HepG2 (cell line): ENCODE measurements around the gene C11orf24. TPM values are rescaled to one million over a fixed set of nuclear protein-coding genes. Genes with fewer than 3 reads are reported as not detected.

Experiments
- ATAC-seq: fragments of 200-7000 bp; cut with Tn5 transposase; 3 replicates; pipeline ENCODE4 v1.9.1; 2020; ENCODE audit warnings: mild to moderate bottlenecking, moderate library complexity
- BruUV-seq: library from RNA; stranded (reverse); fragments of 400-500 nt; replicated peaks from 2 replicates; lab custom pipeline; 2021; lab: Mats Ljungman, UMichigan
- CTCF ChIA-PET: fragments of 300-600 bp; formaldehyde crosslinking; extraction: SDS; loops from one replicate; lab custom pipeline; 2021; ENCODE audit warnings: low total read pairs, inconsistent platforms, low intra/inter-chr PET ratio; lab: Yijun Ruan, JAX
- POLR2A ChIA-PET: fragments of 350-600 bp; sonication (Branson Sonifier 250); formaldehyde crosslinking; loops from one replicate; lab custom pipeline; 2020; ENCODE audit warnings: antibody characterized with exemption, inconsistent platforms; lab: Yijun Ruan, JAX
- DNase-seq: peaks from one replicate; pipeline ENCODE4 v3.0.0-alpha.2; 2015; ENCODE audit warnings: low spot score
- FAIRE-seq: peaks from 3 replicates; lab custom pipeline; 2011; peaks lifted over from hg19 to GRCh38; lab: Jason Lieb, UNC
- H2AFZ ChIP-seq: one replicate; pipeline ENCODE4 v1.6.1; 2011; ENCODE audit warnings: low read length, inconsistent platforms
- H3K27ac ChIP-seq: fragments of 300-600 bp; 3 replicates; pipeline ENCODE4 v1.8.0; 2011; ENCODE audit warnings: mixed run types, mild to moderate bottlenecking, mixed read lengths, low read length, inconsistent platforms; ENCODE audit not compliant: insufficient read depth; ENCODE audit errors: extremely low read length
- H3K27me3 ChIP-seq, 2 experiments: fragments of 200-600 bp in 1 of 2; 2 replicates in 1 of 2; 3 replicates in 1 of 2; pipeline versions ENCODE4 v1.6.0 to v1.8.0; 2011; ENCODE audit warnings: low read length in 2 of 2, mild to moderate bottlenecking in 2 of 2, moderate library complexity in 2 of 2, inconsistent platforms in 1 of 2; ENCODE audit not compliant: insufficient read depth in 2 of 2, control insufficient read depth in 1 of 2
- H3K36me3 ChIP-seq, 2 experiments: fragments of 200-600 bp in 1 of 2; replicated peaks in 1 of 2; 2 replicates in 1 of 2; 3 replicates in 1 of 2; pipeline versions ENCODE4 v1.5.1 to v1.8.0; 2011; ENCODE audit warnings: low read length in 2 of 2, inconsistent platforms in 1 of 2; ENCODE audit not compliant: insufficient read depth in 2 of 2, control insufficient read depth in 1 of 2
- H3K4me1 ChIP-seq: 2 replicates; pipeline ENCODE4 v1.5.1; 2012; ENCODE audit warnings: low read length, inconsistent platforms; ENCODE audit not compliant: insufficient read depth
- H3K4me2 ChIP-seq: 2 replicates; pipeline ENCODE4 v1.6.0; 2011; ENCODE audit warnings: low read depth, low read length, inconsistent platforms
- H3K4me3 ChIP-seq, 3 experiments: fragments of 200-600 bp in 1 of 3; sonication (generic), shearing (Covaris generic) in 1 of 3; replicated peaks in 1 of 3; 2 replicates each; pipeline ENCODE4 v1.5.1; 2011 to 2016; ENCODE audit warnings: low read length in 3 of 3, inconsistent platforms in 2 of 3, low read depth in 2 of 3, mild to moderate bottlenecking in 2 of 3, control low read depth in 1 of 3, mixed read lengths in 1 of 3; ENCODE audit not compliant: insufficient read depth in 1 of 3
- H3K79me2 ChIP-seq: one replicate; pipeline ENCODE4 v1.6.1; 2011; ENCODE audit warnings: low read length, inconsistent platforms; ENCODE audit not compliant: insufficient read depth
- H3K9ac ChIP-seq: 2 replicates; pipeline ENCODE4 v1.6.0; 2011; ENCODE audit warnings: mild to moderate bottlenecking, low read depth, low read length, inconsistent platforms; ENCODE audit not compliant: insufficient read depth
- H3K9me3 ChIP-seq: 2 replicates; pipeline ENCODE4 v1.5.1; 2012; ENCODE audit warnings: mild to moderate bottlenecking, low read length
- H4K20me1 ChIP-seq: 2 replicates; pipeline ENCODE4 v1.6.0; 2011; ENCODE audit warnings: inconsistent platforms, mild to moderate bottlenecking, low read length, moderate library complexity; ENCODE audit not compliant: insufficient read depth
- ELF1 ChIP-seq: sonication (generic); formaldehyde crosslinking; IDR thresholded peaks from 2 replicates; pipeline ENCODE4 v1.4.0; 2020; ENCODE audit warnings: missing genetic modification reagents
- HNRNPL ChIP-seq: fragments of 200-400 bp; formaldehyde crosslinking; IDR thresholded peaks from 2 replicates; pipeline ENCODE4 v1.6.1; 2017; ENCODE audit warnings: mild to moderate bottlenecking, low read depth, low read length
- MLX ChIP-seq: IDR thresholded peaks from 2 replicates; pipeline ENCODE4 v1.6.1; 2016
- MXD3 ChIP-seq: IDR thresholded peaks from 2 replicates; pipeline ENCODE4 v1.6.1; 2016; ENCODE audit warnings: mild to moderate bottlenecking, missing biosample characterization, missing genetic modification reagents
- NCOA1 ChIP-seq: sonication (generic); formaldehyde crosslinking; IDR thresholded peaks from 2 replicates; pipeline ENCODE4 v1.9.0; 2021; ENCODE audit warnings: missing genetic modification reagents
- RARG ChIP-seq: sonication (generic); formaldehyde crosslinking; IDR thresholded peaks from 2 replicates; pipeline ENCODE4 v1.4.0; 2020; ENCODE audit warnings: low read depth, mild to moderate bottlenecking, missing genetic modification reagents
- SOX6 ChIP-seq, 2 experiments: fragments of 450-650 bp in 1 of 2; sonication (generic) in 1 of 2; formaldehyde crosslinking in 1 of 2; IDR thresholded peaks; 2 replicates each; pipeline versions ENCODE4 v1.4.0 to v1.6.1; 2017 to 2020; ENCODE audit warnings: antibody characterized with exemption in 1 of 2, mild to moderate bottlenecking in 1 of 2, missing genetic modification reagents in 1 of 2
- TOE1 ChIP-seq: sonication (generic); formaldehyde crosslinking; IDR thresholded peaks from 2 replicates; pipeline ENCODE4 v1.4.0; 2020; ENCODE audit warnings: mild to moderate bottlenecking, missing genetic modification reagents
- ZNF142 ChIP-seq: sonication (generic); formaldehyde crosslinking; IDR thresholded peaks from 2 replicates; pipeline ENCODE4 v1.4.0; 2020; ENCODE audit warnings: missing genetic modification reagents
- ZNF660 ChIP-seq: sonication (generic); formaldehyde crosslinking; IDR thresholded peaks from 2 replicates; pipeline ENCODE4 v1.5.1; 2020; ENCODE audit warnings: mild to moderate bottlenecking, low read depth, missing genetic modification reagents, borderline replicate concordance
- ZNF710 ChIP-seq: sonication (generic); formaldehyde crosslinking; IDR thresholded peaks from 2 replicates; pipeline ENCODE4 v1.5.0; 2020; ENCODE audit warnings: mild to moderate bottlenecking, missing genetic modification reagents, borderline replicate concordance
- ZNF75D ChIP-seq: sonication (generic); formaldehyde crosslinking; IDR thresholded peaks from 2 replicates; pipeline ENCODE4 v1.8.1; 2023; ENCODE audit warnings: missing genetic modification reagents, mild to moderate bottlenecking, borderline replicate concordance
- ZNF761 ChIP-seq: sonication (generic); formaldehyde crosslinking; conservative IDR thresholded peaks from 2 replicates; pipeline ENCODE4 v1.4.0; 2020; ENCODE audit warnings: mild to moderate bottlenecking, missing genetic modification reagents
- WGBS: methylation state at CpG from one replicate; pipeline ENCODE4 v1.1.6; 2017; ENCODE audit warnings: low lambda C conversion rate; 5-methylcytosine and 5-hydroxymethylcytosine counted together
- in situ Hi-C: cut with HindIII; loops from 2 replicates; pipeline ENCODE4 v1.10.0; 2017; ENCODE audit warnings: low pct_unique_long_range_greater_than_20kb; ENCODE audit not compliant: extremely low pct_ligation_motif_present
- intact Hi-C: fragments of 100-400 bp; cut with micrococcal nuclease; formaldehyde crosslinking; loops from one replicate; pipeline ENCODE4 v1.10.0; 2022; ENCODE audit not compliant: unreplicated experiment
- polyA plus RNA-seq, 8 experiments: library from polyadenylated mRNA; depleted of rRNA in 3 of 8; stranded (reverse) in 7 of 8; unstranded in 1 of 8; fragments of >200 nt; fragmentation: Illumina TruSeq in 4 of 8; extraction: Trizol in 4 of 8; gene quantifications; 2 replicates each; pipeline versions ENCODE4 v1.2.1 to v1.2.3, GENCODE V29; 2011 to 2016; ENCODE audit warnings: low read depth in 4 of 8, missing spikeins in 1 of 8, mixed read lengths in 1 of 8; ENCODE audit not compliant: insufficient read depth in 1 of 8
- total RNA-seq, 5 experiments: library from RNA; depleted of rRNA; stranded (reverse); fragments of >200 nt; fragmentation: Illumina TruSeq; extraction: Trizol; gene quantifications; 2 replicates each; pipeline ENCODE4 v1.2.3, GENCODE V29; 2016; ENCODE audit warnings: low read depth in 1 of 5

The C11orf24 gene
- total and polyA plus RNA-seq, 2 of the 13 experiments (the other 11 are each of a cell fraction or from before 2014, with no cell fraction given) = 52.9 to 55.5 TPM

- no peaks in the 10 kb centered on the region for H3K4me1 ChIP-seq
- POLR2A ChIA-PET = no interaction called here
- BruUV-seq = no TSS peak
- H4K20me1 ChIP-seq = no peaks in the 10 kb centered on the region
- H3K27me3 ChIP-seq = peaks cover 0 to 11% of the 10 kb centered on the region in 2 experiments; a peak in 4 of 5 replicates
- CTCF ChIA-PET = no interaction called here
- TF ChIP-seq NCOA1 (CRISPR knock-in tag) = no peak
- no peak for TF ChIP-seq MLX (CRISPR knock-in tag)
- TF ChIP-seq ZNF761 (CRISPR knock-in tag) = no peak
- TF ChIP-seq ZNF75D (CRISPR knock-in tag) = no peak
- TF ChIP-seq TOE1 (CRISPR knock-in tag) = no peak
- TF ChIP-seq ZNF710 (CRISPR knock-in tag) = no peak
- TF ChIP-seq ZNF142 = no peak
- no peak for TF ChIP-seq ZNF660 (CRISPR knock-in tag)
- TF ChIP-seq HNRNPL = no peak
- TF ChIP-seq MXD3 = no peak
- TF ChIP-seq RARG (CRISPR knock-in tag) = no peak
- no peak for TF ChIP-seq ELF1 (CRISPR knock-in tag)
- TF ChIP-seq SOX6 (IDR thresholded peaks at IDR 0.05) = no peak
- TF ChIP-seq SOX6 (CRISPR knock-in tag; IDR thresholded peaks at IDR 0.05) = no peak
- H2AFZ ChIP-seq = no peak overlapping the region
- WGBS = 68% methylated on average over 11 of the region's 11 CpGs
- H3K9ac ChIP-seq = no peak overlapping the region
- no peak overlapping the region for H3K4me2 ChIP-seq
- no peaks in the 10 kb centered on the region for H3K36me3 ChIP-seq
- no peak overlapping the region for H3K4me3 ChIP-seq
- no peak for DNase-seq
- no peak for FAIRE-seq
- no peaks in the 10 kb centered on the region for H3K79me2 ChIP-seq
- no peak for ATAC-seq
- intact Hi-C loops = no loop called here
- in situ Hi-C loops = no loop called here
- peaks cover 8% of the 10 kb centered on the region for H3K9me3 ChIP-seq
- H3K27ac ChIP-seq = no peak overlapping the region
These were observed 47.2 kb downstream of the C11orf24 start for GRCh38 chr11:68224606-68225005.
